Effector memory CD4-positive, alpha-beta T cell (primary cell): ENCODE data around the gene SLC12A7.
A peak's percentile ranks its signal among the peaks of the same experiment; 100 is the strongest.

Experiments used
- DNase-seq, 3 donors: peaks; one replicate each; pipeline ENCODE4 v3.0.0-alpha.2; 2020
- H3K27ac ChIP-seq: 2 replicates; pipeline ENCODE4 v1.7.0; 2013; ENCODE audit warnings: mild to moderate bottlenecking, low read length, moderate library complexity; ENCODE audit not compliant: insufficient read depth, poor library complexity, severe bottlenecking
- H3K27me3 ChIP-seq: replicated peaks from 2 replicates; pipeline ENCODE4 v1.7.0; 2013; ENCODE audit warnings: mild to moderate bottlenecking, low read length; ENCODE audit not compliant: insufficient read depth, control insufficient read depth, poor library complexity, severe bottlenecking
- H3K36me3 ChIP-seq: 2 replicates; pipeline ENCODE4 v1.7.0; 2013; ENCODE audit warnings: mild to moderate bottlenecking, low read length, moderate library complexity; ENCODE audit not compliant: control insufficient read depth, insufficient read depth
- H3K4me1 ChIP-seq: 2 replicates; pipeline ENCODE4 v1.7.0; 2013; ENCODE audit warnings: low read length, mild to moderate bottlenecking; ENCODE audit not compliant: control insufficient read depth, insufficient read depth, poor library complexity, severe bottlenecking
- H3K4me3 ChIP-seq: 2 replicates; pipeline ENCODE4 v1.7.0; 2013; ENCODE audit warnings: low read length, low read depth, mild to moderate bottlenecking; ENCODE audit not compliant: insufficient read depth, poor library complexity, severe bottlenecking
- H3K9me3 ChIP-seq: 2 replicates; pipeline ENCODE4 v1.7.0; 2013; ENCODE audit warnings: mild to moderate bottlenecking, low read length, moderate library complexity; ENCODE audit not compliant: control insufficient read depth

The SLC12A7 gene

GRCh38 chr5:1110307-1111240, 1.3 kb downstream of the SLC12A7 start:
- DNase-seq: no peak
- Histone ChIP-seq H3K4me3 (peak overlapping the region; percentile 81), H3K36me3 (no peaks in the 10 kb centered on the region), H3K27me3 (no peaks in the 10 kb centered on the region), H3K27ac (peak overlapping the region; percentile 74), H3K9me3 (no peaks in the 10 kb centered on the region), H3K4me1 (peaks cover 37% of the 10 kb centered on the region)

DNA sequence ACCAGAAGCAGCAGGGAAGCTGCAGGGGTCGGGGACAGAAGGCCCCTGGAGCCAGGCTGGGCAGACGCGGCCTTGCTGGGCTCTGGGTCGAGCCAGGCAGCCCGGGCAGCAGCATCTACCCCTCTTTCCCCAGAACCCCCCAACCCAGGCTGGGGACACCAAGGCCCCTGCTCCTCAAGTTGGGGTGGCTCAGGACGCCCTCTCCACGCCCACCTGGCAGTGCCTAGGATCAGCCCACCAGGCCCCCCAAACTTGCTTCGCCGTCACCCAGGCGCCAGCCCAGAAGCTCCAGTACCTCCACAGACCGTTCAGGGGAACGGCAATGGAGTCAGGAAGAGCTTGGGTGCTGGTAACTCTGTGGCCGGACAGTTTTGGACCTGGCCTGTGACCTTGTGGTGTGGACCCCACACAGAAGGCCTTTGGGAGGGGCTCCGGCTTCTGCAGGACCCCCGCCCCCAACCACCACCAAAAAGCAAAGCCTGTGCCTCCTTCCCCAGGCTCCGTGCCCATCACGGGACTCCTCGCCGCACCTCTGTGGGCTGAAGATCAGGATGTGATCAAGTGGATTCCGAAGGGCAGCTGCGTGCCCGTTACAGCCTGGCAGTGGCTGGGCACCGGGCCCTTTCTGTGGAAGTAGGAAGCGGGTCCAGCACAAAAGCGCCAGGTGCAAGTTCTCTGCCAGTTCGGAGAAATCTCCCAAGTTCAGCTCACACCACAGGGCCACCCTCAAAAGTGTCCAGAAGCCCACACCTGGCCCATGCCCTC, 2.1 kb downstream of the SLC12A7 start:
- Histone ChIP-seq H3K4me1 (peaks cover 46% of the 10 kb centered on the region), H3K9me3 (no peaks in the 10 kb centered on the region), H3K27ac (peak overlapping the region; percentile 74), H3K36me3 (no peaks in the 10 kb centered on the region), H3K4me3 (no peak overlapping the region), H3K27me3 (no peaks in the 10 kb centered on the region)
- DNase-seq: no peak

GRCh38 chr5:1108865-1109174, 3.0 kb downstream of the SLC12A7 start:
- peaks cover 55% of the 10 kb centered on the region for H3K4me1 ChIP-seq
- H3K36me3 ChIP-seq: no peaks in the 10 kb centered on the region
- no peaks in the 10 kb centered on the region for H3K9me3 ChIP-seq
- DNase-seq: no peak
- no peak overlapping the region for H3K27ac ChIP-seq
- no peak overlapping the region for H3K4me3 ChIP-seq
- no peaks in the 10 kb centered on the region for H3K27me3 ChIP-seq

- Histone ChIP-seq H3K9me3 (no peaks in the 10 kb centered on the region), H3K4me3 (no peak overlapping the region), H3K4me1 (peaks cover 61% of the 10 kb centered on the region), H3K27ac (peak overlapping the region; percentile 86), H3K36me3 (no peaks in the 10 kb centered on the region), H3K27me3 (no peaks in the 10 kb centered on the region)
- DNase-seq: no peak
These were observed 3.6 kb downstream of the SLC12A7 start for GRCh38 chr5:1108023-1108864.

DNA sequence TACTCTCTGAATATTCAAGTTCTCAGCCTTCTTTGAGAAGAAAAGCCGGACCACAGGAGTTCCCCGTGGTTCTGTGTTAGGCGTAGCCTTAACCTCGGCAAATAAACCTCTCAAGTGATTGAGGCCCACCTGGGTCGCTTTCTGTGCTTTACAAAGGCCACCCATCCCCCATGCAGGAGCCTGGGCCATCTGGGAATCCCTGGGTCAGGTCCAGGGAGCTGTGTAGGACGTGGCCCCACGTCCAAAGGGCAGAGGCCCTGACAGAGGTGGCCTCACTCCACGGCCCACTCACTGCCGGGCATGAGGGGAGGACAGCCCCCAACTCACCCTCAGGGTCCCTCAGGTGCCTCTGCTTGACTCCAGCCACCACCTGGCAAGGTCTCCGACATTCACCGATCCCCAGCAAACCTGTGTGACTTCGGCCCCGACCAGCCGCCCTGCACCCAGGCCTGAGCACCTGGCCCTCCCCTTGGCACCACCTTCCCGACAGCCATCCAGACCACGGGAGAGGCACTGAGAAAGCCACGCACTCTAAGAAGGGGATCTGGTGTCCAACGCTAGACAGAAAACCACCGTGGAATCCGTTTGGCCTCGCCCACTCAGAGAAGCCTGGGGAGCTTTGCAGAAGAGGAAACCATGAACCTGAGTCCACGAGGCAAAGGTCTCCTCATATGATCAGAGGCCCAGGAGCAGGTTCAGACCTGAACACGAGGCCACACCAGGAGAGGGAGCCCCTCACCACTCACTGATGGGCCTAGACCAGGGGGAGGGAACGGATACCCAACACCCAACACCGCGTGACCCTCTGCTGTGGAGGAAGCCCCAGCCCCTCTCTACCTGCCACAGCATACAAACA, 4.5 kb downstream of the SLC12A7 start:
- Histone ChIP-seq H3K27me3 (no peaks in the 10 kb centered on the region), H3K27ac (peak overlapping the region; percentile 86)

DNA sequence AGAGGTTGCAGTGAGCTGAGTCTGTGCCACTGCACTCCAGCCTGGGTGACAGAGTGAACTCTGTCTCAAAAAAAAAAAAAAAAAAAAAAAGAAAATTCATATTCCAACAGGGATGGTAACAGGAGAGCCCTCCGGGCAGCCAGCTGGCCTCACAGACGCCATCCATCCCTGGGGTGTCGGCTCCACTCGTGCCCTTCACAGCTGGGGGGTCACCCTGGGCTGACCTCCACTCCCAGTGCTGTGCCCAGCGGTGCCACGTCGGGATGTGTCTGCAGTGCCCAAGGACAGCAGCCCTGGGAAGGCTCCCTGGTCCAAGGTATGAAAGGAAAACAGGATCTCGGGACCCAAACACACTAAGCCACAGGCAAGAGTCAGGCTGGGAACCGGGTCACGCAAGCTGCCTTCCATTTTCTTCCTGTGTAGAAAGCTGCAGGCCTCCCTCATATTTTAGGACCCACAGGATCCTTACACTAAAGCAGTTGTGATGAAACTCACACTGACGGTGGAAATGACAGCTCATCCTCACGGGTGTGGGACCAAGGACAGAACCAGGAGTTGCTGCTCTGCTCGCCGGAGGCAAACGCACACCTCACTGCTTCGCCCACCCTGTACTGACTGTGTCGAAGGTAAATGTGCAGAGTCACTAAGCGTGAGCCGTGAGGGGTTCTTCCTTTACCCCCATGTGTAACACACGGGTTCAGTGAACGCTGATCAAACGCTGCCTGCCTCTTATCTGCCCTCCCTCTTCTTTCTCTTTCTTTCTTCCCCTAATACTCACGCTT, 5.3 kb downstream of the SLC12A7 start:
- Histone ChIP-seq H3K27ac (peak overlapping the region; percentile 86), H3K4me1 (peaks cover 71% of the 10 kb centered on the region), H3K36me3 (no peaks in the 10 kb centered on the region), H3K4me3 (no peak overlapping the region), H3K27me3 (no peaks in the 10 kb centered on the region), H3K9me3 (no peaks in the 10 kb centered on the region)
- DNase-seq: no peak

More for the DNA sequence above, 4.5 kb downstream of the SLC12A7 start:
- no peaks in the 10 kb centered on the region for H3K9me3 ChIP-seq
- H3K4me1 ChIP-seq: peaks cover 69% of the 10 kb centered on the region
- H3K36me3 ChIP-seq: no peaks in the 10 kb centered on the region
- DNase-seq: no peak
- H3K4me3 ChIP-seq: no peak overlapping the region

DNA sequence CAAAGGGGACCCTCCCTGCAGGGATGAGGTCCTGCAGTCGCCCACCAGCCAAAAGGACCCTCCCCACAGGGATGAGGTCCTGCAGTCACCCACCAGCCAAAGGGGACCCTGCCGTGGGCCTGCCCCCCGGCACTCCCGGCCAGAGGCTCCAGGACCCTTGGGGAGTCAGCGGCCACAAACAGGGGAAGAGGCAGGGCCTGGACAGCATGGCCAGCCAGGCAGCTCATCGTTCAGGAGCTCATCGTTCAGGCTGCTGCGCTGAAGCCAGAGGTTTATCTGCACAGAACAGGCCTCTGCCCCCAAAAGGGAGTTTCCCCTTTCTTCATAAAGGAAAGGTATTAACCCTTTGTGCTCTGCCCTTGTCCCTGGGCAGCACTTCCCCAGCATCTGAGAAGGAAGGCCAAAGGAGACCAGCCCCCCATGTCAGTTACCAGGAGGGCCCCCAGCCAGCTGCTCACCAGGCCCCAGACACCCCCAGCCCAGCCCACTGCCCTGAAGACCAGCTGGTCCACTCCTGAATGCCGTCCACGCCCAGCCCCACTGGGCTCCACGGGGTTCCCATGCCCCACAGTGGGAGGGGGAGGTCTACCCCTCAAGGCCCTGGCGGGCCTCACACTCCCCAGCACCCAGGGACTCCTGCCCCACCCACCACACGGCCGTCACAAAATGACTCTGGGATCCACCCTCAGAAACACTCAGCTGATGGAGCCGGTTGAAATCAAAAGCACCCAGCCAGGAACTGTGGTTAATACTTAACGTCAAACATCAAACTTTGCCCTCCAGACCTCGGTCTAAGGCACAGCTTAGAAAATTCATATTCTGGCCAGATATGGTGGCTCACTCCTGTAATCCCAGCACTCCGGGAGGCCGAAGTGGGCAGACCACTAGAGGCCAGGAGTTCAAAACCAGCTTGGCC, 6.3 kb downstream of the SLC12A7 start:
- DNase-seq: peak; percentile 52 to 60 (median 57)
- Histone ChIP-seq H3K27ac (peak overlapping the region; percentile 86), H3K36me3 (no peaks in the 10 kb centered on the region), H3K4me3 (peak overlapping the region; percentile 59), H3K9me3 (no peaks in the 10 kb centered on the region), H3K27me3 (no peaks in the 10 kb centered on the region), H3K4me1 (peaks cover 67% of the 10 kb centered on the region)

DNA sequence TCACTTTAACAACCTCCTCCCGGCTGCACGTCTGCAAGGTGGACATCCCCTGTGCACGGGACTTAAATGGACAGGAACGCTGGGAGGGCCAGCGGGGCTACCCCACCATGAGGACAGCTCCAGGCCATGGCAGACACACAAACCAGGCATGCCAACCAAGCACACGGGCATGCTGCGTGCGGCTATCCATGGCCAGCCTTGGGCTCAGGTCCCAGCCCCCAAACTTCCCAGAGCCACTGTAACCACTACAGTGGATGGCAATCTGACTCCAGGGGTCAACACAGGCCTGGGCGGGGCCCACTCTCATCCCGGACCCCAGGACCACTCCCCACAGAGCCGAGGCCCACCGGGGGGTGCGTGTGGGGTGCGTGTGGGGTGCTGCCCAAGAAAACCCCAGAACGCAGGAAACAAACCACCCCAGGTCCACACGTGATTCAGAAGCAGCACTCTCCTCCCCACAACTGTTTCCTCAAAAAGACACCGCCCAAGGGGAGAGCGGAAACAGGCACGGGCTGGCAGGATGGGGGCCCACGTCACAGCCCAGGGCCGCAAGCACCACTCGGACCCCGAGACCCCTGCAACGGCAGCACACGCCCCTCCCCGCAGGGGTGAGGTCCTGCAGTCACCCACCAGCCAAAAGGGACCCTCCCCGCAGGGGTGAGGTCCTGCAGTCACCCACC, 7.4 kb downstream of the SLC12A7 start:
- Histone ChIP-seq H3K27ac (peak overlapping the region; percentile 86), H3K4me1 (peaks cover 55% of the 10 kb centered on the region), H3K27me3 (no peaks in the 10 kb centered on the region), H3K36me3 (no peaks in the 10 kb centered on the region), H3K9me3 (no peaks in the 10 kb centered on the region), H3K4me3 (peak overlapping the region; percentile 59)
- peak; percentile 15 to 38 (median 28) for DNase-seq
